NB4 (cell line): Measurements from ENCODE around the gene XXYLT1.

ENCODE experiments used
- DNase-seq: peaks from one replicate; pipeline ENCODE4 v3.0.0; 2010; ENCODE audit warnings: low read depth
- H3K4me3 ChIP-seq: one replicate; pipeline ENCODE4 v1.5.1; 2011; ENCODE audit warnings: mild to moderate bottlenecking, low read depth, low read length, moderate library complexity
- CTCF ChIP-seq: IDR thresholded peaks from one replicate; pipeline ENCODE4 v1.5.1; 2012; ENCODE audit warnings: low read depth, low read length
- MAX ChIP-seq: IDR thresholded peaks from 2 replicates; pipeline ENCODE4 v1.6.1; 2011; ENCODE audit warnings: low read depth, low read length
- MYC ChIP-seq: IDR thresholded peaks from 2 replicates; pipeline ENCODE4 v1.6.1; 2011; ENCODE audit warnings: low read depth, low read length
- POLR2A ChIP-seq: IDR thresholded peaks from 2 replicates; pipeline ENCODE4 v1.6.1; 2011; ENCODE audit warnings: mild to moderate bottlenecking; ENCODE audit not compliant: insufficient read length; ENCODE audit errors: extremely low read depth

Gene XXYLT1

GRCh38 chr3:195073866-195074860 lies 196.8 kb downstream of the XXYLT1 start:
- H3K4me3 ChIP-seq, result no peak overlapping the region
- DNase-seq, result peak; percentile 63
- TF ChIP-seq MAX, result no peak; the same call in 1 of the 2 replicates
- no peak for TF ChIP-seq CTCF
- no peak for TF ChIP-seq POLR2A
- TF ChIP-seq MYC, result no peak

GRCh38 chr3:195072916-195073564 lies 197.9 kb downstream of the XXYLT1 start:
- H3K4me3 ChIP-seq, result no peak overlapping the region
- no peak for TF ChIP-seq CTCF
- no peak for TF ChIP-seq POLR2A
- no peak for TF ChIP-seq MYC
- TF ChIP-seq MAX, result no peak
- DNase-seq, result no peak

- TF ChIP-seq CTCF (no peak), MYC (no peak)
- no peak for DNase-seq
- H3K4me3 ChIP-seq, result no peak overlapping the region
Observed at GRCh38 chr3:195071916-195072820, 198.8 kb downstream of the XXYLT1 start.

GRCh38 chr3:195071011-195071728 lies 199.8 kb downstream of the XXYLT1 start:
- TF ChIP-seq CTCF (no peak), MAX (no peak), POLR2A (no peak), MYC (no peak)
- DNase-seq, result no peak
- no peak overlapping the region for H3K4me3 ChIP-seq

GRCh38 chr3:195070336-195070735 lies 200.6 kb downstream of the XXYLT1 start:
- no peak for DNase-seq
- no peak overlapping the region for H3K4me3 ChIP-seq
- TF ChIP-seq MYC, result no peak
